Measurements from ENCODE around the gene PEPD.

- TF ChIP-seq CTCF (IDR thresholded peaks at IDR 0.05; ENCODE audit: insufficient read depth, low read length, poor library complexity, severe bottlenecking) (no peak), EZH2phosphoT487 (conservative IDR thresholded peaks at IDR 0.05; ENCODE audit: low read length) (no peak)
Observed at GRCh38 chr19:33441277-33441699, 80.3 kb downstream of the PEPD start.
